Measurements from ENCODE around the gene GRAMD4.

GRAMD4 gene

DNA sequence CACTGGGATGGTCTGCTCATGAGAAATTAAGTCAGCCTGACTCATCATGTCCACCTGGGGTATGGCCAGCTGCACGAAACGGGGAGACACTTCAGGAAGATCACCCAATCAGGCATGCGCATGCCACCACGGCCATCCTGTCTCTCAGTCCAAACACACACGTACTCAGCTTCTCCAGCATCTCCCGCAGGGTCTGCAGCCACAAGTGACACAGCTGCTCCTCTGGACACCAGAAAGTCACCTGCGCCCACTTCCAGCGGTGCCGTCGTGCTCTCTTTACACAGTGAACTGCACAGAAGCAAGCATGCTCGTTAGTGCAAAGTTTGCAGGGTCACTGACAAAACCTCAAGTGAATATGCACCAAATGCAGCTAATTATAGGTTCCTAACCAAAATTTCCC, 99.7 kb downstream of the GRAMD4 start:
- DNase-seq (ENCODE audit: low read depth), result no peak

DNA sequence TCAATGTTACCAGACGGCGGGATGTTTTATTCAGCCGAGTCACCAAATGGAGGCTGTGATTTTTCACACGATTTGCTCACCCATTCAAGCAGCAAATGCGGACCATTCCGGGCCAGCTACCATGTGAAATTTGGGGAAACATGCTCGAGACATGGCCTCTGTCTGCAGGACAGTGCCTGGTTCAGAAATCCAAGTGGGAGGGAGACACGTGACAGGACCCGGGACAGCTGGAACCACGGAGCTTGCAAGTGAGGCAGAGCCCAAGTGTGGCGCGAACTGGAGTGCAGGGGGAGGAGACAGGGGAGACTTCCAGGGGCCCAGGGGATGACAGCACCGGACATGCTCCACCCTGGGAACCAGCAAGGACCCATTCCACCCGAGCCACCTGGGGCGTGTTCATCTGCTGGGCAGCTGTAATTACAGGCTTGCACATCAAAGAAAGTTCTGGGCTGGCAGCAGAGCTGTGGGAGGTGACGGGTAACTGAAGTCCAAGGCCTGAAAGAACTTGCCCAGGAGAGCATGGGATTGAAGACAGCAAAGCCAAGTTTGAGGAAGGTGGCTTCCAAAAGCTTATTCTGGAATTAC, 101.4 kb downstream of the GRAMD4 start:
- no peak for DNase-seq (ENCODE audit: low read depth)

DNA sequence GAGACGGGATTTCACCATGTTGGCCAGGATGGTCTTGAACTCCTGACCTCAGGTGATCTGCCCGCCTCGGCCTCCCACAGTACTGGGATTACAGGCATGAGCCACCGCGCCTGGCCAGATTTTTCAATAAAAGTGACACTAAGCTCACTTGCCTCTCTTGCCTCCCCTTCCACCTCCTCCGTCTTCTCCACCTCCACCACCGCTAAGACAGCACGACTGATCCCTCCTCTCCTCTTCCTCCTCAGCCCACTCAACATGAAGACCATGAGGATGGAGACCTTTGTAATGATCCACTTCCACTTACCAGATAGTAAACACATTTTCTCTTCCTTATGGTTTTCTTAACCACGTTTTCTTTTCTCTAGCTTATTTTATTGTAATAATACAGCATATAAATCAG, 103.7 kb downstream of the GRAMD4 start:
- no peak for DNase-seq (ENCODE audit: low read depth)

DNA sequence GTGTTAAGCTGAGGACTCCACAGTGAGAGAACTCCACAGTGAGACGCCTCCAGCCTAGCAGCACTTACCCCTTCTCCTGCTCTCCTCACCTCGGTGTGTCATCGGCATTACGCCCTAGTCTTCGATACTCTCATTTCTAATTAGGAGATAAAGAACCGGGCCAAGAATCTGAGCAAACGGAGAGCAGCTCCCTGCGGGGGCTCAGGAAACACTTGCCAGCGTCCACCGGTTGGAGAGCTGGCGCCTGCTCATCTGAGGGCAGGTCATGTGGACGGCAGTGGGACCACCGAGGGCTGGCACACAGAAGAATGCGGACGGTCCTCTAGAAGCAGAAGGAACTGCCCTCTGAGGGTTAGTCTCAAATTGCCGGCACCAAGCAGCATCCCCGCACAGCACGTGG, 104.9 kb downstream of the GRAMD4 start:
- DNase-seq (ENCODE audit: low read depth), result no peak

DNA sequence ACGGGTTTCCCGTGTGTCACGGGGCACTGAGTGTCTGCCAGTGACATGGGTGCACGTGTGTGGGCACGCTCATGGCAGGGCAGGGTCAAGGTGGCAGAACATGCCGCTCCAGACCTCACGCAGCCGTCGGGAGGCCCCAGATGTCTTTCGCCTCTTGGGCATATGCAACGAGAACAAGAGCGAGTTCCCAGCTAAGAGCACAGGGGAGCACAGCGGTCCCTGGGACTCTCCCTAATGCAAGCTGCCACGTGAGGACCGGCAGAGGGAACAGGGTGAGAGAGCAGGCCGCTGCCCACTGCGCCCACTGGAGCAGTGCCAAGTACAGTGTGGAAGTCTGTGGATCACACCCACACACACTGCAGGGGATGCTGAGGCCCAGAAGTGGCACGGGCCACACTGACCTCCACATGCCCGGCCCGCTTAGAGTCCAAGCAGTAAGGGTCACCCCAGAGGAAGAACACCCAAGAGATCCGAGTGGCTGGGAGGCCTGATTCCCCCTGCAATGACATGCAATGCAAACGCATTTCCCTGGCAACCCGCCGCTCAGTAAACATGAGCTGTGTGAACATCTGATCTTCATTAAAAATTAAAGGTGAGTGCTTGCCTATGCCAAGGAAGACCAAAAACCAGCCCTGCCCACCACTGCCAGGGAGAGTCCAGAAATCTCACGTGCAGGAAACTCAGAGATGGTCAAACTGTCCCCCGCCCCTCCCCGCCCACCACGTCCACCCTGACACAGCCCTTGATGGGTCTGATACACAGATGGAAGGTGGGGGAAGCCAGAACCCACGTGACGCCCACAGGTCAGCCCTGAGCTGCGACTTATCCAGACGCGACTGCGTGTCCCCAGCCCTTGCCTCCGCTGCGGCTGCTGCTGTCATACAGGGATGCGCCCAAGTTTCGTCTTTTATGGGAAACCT, 106.1 kb downstream of the GRAMD4 start:
- no peak for DNase-seq (ENCODE audit: low read depth)

DNA sequence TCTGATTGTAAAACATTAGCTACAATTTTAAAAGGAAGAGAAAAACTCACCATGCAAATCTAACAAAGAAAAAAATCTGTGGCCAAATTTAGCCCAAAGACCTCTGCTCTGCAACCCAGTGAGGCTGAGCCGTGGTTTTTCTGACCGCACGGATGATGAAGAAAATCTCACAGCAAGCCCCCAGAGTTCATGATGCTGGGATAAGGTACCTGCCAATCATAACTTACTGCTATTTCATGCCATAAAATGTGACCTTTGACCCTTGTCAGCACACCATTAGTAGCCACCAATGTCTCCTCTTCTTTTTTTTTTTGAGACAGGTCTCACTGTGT, 106.8 kb downstream of the GRAMD4 start:
- DNase-seq (ENCODE audit: low read depth), result no peak

DNA sequence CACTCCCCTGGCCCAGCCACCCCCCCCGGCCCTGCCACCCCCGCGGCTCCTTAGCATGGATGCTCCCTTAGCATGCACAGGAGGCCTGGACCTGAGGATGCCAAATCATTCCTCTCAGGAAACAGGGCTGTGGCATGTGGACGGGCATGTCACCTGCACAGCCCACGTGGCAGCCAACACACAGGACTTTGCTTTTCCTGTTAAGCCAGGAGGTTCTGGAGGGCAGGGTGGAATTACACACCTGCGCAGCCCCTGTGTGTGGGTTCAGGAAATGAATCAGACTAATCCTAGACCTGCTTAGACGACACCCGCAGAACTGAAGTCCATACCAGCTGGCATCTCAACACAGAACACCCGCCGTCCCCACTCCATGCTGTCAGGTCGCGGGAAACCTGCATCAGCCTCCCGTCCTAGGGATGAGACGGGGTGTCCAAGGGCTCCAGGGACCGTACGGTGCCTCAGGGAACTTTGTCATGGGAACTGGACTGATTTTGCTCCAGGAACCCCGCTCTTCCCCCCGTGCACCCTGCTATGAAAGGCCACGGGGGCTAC, 107.7 kb downstream of the GRAMD4 start:
- no peak for DNase-seq (ENCODE audit: low read depth)

DNA sequence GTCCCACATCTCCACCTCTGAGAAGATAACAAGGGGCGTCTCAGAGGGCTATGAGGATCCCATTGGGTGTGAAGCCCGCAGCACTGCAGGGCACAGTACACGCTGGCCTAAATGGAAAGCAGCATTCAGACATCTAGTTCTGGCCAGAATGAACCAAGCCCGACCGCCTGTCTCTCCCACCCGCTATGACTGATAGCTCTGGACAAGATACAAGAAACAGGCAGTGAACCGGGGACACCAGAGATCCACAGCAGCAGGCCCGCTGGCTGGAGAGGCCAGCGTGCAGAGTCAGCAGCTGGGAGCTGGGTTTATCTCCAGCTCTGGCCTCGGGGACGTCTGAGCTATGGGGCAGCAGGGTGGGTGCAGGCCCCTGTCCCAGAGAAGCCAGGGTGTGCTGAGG, 108.3 kb downstream of the GRAMD4 start:
- no peak for DNase-seq (ENCODE audit: low read depth)
